Cortex of kidney (tissue), 1 donor: ENCODE measurements around the gene TIFAB.

Experiments
- DNase-seq: peaks from one replicate; lab custom pipeline; 2025; lab: John Stamatoyannopoulos, UW

TIFAB gene

GRCh38 chr5:135425641-135426040 is 26.5 kb downstream of the TIFAB start:
- DNase-seq = no peak

DNA sequence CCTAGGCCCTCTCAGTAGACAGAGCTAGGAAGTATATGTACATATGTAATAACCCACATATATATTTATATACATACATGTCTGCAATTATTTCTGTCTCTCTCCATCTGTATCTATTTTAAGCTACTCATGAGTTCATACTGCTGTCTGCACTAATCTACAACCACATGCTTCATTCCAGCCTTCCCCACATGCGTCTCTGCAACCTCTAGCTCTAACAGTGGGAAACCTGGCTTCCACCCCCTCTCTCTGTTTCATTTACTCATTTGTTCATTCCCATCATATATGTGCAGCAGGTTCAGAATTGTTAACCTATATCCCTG is 28.3 kb downstream of the TIFAB start:
- no peak for DNase-seq

DNA sequence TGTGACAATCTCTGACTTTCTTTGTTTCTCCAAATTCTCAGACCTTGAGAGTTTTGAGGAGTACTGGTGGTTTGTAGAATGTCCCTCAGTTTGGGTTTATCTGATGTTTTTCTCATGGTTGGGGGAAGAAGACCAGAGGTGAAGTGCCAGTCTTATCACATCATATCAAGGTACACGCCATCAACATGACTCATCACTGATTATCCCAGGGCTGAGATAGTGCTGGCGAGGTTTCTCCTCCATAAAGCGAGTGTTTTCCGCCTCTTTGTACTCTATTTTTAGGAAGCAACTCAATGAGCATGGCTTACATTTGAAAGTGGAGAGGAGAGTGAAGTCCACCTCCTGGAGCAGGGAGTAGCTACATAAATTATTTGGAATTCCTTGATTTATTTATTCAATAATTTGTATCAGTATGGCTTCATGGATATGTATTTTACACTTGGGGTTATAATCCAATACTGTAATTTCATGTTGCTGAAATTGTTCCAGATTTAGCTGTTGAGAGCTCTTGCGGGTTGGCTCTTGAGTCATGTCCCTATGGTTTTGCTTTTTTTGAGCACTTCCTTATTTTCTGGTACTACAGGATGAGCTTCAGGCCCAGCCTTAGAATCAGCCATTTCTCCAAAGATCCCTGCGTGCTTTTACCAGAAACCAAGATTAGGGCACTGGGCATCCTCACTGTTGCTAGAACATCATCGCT is 28.9 kb downstream of the TIFAB start:
- DNase-seq = no peak

GRCh38 chr5:135422419-135422818 is 29.7 kb downstream of the TIFAB start:
- DNase-seq = no peak

DNA sequence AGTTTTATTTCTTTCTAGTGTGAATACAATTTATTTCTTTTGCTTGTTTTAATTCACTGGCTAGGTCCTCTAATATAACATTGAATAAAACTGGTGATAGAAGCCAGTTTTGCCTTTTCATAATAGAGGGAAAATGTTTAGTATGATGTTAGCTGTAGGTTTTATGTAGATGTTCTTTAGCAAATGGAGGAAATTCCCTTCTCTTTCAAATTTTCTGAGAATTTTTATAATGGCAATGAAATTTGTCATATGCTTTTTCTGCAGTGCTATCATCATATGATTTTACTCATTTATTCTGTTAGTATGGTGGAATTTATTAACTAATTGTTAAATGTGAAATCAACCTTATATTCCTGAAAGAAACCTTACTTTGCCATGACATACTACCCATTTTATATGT is 35.1 kb downstream of the TIFAB start:
- DNase-seq = no peak

GRCh38 chr5:135405082-135405481 is 47.1 kb downstream of the TIFAB start:
- DNase-seq = no peak

DNA sequence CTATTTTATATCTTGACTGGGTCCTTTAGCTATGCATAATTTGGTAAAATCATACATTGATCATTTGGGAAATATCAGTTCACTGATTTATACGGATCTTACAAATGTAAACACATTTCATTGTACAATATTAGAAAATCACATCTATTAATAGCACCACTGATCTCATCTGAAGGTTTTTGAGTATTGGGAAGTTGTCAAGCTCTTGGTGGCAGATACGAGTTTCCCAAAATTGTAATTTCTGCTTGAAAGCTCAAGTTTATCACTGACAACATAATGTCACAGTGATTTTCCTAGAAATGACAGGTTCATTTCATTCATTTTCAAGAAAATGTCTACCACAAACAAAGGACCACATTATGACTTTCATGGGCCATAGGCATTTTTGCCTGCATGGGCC is 50.1 kb downstream of the TIFAB start:
- DNase-seq = no peak

GRCh38 chr5:135400866-135401265 is 51.3 kb downstream of the TIFAB start:
- no peak for DNase-seq

- no peak for DNase-seq
Observed at GRCh38 chr5:135399794-135400542, 52.2 kb downstream of the TIFAB start.

DNA sequence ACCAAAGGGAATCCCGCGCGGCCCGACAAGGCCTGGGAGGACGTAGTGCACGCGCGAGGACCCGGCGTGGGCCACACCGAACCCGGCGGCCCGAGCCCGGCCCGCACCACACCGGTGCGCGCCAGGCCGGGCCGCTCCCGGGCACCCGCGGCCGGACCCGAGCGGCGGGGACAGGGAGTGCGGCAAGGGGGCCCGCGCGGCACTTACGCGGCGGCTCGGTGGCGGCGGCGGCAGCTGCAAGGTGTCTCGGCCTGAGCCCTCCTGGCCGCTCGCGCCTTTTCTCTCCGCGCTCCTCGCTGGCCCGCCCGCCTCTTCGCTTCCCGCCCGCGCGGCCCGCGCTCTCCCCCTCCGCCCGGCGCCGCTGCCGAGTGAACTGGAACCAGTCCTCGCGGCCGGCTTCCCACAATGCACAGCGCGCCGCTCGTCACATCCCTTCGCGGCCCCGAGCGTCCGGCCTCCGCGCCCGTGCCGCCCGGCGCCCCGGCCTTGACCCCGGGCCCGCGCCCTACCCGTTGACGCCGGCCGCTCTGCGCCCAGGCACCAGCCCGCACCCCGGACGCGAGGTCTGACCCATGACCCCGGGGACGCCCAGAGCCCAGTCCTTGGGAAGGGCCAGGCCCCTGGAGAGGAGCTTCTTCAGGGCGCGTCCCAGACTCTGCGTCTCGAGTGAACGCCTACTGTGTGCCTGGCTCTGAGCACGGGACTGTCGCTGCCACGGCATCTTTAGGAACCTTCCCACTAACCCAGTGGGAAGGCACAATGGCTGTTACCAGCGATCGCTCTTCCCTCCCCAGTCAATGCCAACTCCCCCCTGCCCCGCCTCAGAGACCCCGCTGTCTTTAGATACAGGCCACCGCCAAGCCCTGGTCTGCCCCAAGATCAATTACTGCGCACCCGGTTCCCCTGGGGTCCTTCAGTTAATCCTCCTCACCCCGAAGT is 53.0 kb downstream of the TIFAB start, which contains the start of gene MACROH2A1:
Gene MACROH2A1 (minus strand): TSS at position 377 of the 939 bp plus-strand sequence. CDS start 10,138 bp downstream, outside the sequence.
- DNase-seq = no peak

GRCh38 chr5:135398160-135398854 is 53.8 kb downstream of the TIFAB start:
- no peak for DNase-seq
